ENCODE results near the gene SLC1A4.
"Not testable (repeated sequence)": the region's sequence is repeated elsewhere in the genome, so short reads cannot be mapped to it uniquely, and the experiment has no call there.

The SLC1A4 gene

DNA sequence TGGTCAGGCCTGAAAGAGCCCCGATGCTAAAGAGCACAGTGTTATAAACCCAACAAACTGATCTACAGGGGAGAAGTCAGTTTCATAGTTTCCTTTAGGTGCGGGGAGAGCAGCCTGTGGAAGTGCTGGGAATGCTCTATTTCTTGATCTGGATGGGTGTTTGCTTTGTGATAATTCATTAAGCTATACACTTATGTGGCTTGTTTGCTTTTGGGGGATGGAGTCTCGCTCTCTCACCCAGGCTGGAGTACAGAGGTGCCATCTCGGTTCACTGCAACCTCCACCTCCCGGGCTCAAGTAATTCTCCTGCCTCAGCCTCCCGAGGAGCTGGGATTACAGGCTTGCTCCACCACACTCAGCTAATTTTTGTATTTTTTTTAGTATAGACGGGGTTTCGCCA, 37.0 kb downstream of the SLC1A4 start:
- DNase-seq (ENCODE audit: low read depth in 2 of 2) = no peak

GRCh38 chr2:65026704-65027464, 37.7 kb downstream of the SLC1A4 start:
- no peak for DNase-seq (ENCODE audit: low read depth in 2 of 2)

DNA sequence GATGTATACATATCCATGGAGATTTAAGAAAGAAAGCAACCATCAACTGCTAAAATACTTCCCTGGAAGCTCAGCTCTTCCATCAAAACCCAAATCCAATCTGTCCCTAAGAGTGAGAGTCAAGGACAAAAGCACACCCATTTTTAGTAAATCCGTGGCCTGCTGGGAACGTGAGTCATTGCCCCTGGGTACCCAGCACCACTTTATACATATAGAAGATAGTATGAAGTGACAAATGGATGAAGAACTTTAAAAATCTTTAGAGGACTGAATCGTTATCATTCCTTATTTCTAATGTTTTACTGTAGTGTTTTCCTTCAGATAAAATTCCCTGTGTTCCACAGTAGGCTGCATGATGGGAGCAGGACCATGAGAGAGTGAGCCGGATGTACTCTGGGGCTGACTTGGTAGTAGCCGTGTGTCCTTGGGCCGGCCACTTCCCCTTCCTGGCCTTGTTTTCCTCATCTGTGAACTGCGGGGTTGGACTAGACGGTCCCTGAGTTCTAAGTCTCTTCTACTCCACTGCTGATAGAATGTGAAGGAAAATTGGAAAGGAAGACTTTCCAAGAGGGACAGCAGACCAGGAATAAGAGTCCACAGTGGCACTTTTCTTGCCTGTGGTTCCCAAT, 38.5 kb downstream of the SLC1A4 start:
- no peak for DNase-seq (ENCODE audit: low read depth in 2 of 2)

DNA sequence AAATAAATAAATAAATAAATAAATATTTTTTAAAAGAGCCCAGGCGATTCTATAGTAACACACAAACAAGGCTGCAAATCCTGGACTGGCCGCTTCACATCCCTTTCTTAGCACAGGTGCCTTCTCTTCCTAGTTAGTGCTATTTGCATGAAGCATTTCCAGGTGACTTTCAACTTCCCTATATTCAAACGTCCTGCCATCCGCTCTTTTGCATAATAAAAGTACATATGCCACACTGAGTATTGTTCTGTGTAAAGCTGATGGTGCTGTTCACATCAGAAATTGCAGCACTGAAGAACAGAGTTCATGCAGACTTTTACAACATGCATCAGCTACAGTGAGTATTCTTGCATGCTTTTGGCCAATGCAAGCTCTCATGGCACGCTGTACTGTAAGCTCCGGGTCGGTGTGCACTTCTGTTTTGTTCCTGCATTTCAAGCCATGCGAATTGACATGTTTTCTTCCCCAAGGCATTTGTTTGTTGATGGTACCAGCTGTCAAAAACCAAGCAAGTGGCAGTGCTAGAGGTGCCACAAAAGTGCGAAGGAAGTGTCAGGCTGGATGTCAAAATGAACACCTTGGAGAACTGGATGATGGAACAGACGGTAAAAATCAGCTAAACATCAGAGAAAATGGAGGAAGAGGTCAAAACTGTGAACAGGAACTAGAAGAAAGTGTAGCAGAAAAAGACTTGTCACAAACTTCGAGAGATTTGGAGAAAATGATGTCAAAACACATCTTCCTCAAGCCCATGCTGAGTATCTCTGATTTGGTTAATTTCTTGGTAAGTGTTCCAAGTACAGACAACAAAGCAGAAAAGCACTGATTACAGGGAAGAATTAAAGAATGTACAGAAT, 41.5 kb downstream of the SLC1A4 start:
- DNase-seq (ENCODE audit: low read depth in 2 of 2) = no peak

DNA sequence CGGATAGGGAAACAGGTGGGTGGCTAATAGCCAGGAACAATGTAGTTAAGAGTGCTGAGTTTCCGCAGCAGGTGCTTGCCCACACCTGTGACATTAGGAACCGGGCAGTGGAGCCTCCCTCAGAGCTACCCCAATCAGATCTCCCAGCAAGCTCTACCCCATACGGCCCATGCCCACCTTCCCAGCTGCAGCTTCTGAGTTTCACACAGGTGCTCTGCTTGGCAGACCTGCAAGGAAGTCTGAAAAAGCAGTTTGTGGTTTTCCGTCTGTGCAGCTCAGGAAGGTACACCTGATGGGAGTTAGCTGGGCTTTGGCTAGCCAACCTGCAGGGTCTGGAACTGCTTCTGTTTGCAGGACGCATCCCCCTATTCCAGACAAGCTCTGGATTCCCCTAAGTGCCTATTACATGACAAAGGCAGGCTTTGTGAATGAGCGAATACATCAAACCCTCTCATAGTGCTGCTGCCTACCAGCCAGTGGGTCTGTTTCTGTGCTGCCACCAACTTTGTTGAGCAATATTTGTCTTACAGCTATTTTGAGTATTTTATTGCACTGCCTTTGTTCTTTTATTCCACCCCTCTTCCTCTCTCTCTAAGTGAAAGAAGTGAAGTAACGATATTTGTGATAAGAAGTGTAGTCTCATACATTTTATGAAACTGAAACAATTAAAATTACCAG, 42.3 kb downstream of the SLC1A4 start:
- no peak for DNase-seq (ENCODE audit: low read depth in 2 of 2)

GRCh38 chr2:65032019-65032975, 43.1 kb downstream of the SLC1A4 start:
- no peak for DNase-seq (ENCODE audit: low read depth in 2 of 2)

- no peak for DNase-seq (ENCODE audit: low read depth in 2 of 2)
These were observed 44.0 kb downstream of the SLC1A4 start for GRCh38 chr2:65033178-65033577.

GRCh38 chr2:65033667-65034066, 44.5 kb downstream of the SLC1A4 start:
- not testable (repeated sequence) for DNase-seq (ENCODE audit: low read depth in 2 of 2)

DNA sequence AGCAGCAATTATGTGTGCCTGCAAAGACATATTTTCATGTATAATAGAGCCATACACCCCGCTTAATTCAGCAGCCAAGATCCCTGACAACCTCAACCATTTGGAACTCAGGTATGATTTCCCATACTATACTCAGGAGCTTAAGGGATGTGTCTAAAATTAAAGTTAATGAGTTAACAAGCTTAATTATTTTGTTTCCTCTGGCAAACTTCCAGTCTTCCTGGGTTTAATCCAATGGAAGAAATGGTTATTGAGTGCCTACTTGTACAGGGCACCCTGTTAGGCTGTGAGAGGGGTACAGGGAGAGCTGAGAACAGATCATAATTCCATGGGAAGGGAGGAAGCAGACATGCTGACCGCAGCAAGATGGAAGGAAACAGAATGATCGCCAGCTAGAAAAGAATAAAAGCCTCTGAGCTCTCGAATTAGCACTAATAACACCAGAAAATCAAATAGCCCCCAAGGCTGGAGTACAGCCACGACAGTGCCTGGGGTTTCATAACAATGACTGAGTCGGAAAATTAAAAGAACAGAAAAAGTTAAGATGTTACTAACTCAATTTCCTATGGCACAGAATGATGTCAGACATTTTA, 46.2 kb downstream of the SLC1A4 start:
- DNase-seq (ENCODE audit: low read depth in 2 of 2) = no peak

GRCh38 chr2:65037178-65037577, 48.0 kb downstream of the SLC1A4 start:
- no peak for DNase-seq (ENCODE audit: low read depth in 2 of 2)

DNA sequence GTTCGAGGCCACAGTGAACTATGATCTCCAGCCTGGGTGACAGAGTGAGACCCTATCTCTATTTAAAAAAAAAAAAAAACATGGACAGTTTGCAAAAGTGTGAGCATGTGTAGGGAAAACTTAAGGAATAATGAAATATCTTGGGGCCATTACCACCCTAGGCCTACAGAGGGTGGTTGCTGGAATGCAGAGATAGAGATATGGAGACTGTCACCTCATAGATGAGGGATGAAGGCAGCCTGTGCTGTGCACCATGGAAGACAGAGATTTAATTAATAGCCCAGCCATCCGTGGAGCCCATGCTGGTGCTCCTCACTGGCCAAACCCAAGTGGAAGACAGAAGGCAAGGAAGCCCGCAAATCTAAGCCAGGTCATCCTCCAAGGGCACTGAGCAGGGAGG, 50.4 kb downstream of the SLC1A4 start:
- DNase-seq (ENCODE audit: low read depth in 2 of 2) = no peak

DNA sequence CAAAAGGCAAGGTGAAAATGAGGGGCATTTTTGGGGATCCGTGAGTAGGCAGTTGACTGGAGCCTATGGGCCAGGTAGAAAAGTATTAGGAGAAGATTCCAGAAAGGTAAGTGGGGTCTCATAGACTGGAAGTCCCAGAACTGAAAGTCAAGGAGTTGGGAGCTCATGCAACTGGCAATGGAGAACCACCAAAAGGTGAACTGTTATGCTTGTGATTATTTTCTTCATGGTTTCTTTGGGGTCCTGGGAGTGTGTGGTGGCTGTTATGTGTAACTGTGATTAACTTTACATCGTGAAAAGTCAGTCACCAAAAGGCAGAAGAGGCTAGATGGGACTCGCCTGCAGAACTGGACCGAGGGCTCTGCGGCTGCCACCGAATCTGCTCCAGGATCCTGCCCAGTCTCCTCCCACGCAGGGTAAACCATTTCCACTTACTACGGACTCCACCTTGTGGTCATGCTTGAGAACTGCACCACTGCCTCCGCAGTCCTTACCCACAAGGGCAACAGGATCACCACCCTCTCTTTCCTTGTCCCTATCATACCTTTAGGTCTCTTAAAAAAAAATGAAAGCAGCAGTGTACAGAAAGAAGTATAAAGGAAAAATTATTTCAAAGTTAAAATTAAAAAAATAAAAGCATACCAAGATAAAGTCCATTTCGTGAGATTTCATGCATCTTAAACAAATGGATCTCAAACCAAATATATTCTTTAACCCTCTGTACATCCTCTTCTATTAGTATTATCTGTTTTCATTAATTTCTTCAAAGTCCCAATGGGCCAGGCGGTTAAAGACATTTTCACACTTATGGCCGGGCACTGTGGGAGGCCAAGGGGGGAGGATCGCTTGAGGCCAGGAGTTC, 51.4 kb downstream of the SLC1A4 start:
- peak; percentile 51 to 67 for DNase-seq (ENCODE audit: low read depth in 2 of 2)

DNA sequence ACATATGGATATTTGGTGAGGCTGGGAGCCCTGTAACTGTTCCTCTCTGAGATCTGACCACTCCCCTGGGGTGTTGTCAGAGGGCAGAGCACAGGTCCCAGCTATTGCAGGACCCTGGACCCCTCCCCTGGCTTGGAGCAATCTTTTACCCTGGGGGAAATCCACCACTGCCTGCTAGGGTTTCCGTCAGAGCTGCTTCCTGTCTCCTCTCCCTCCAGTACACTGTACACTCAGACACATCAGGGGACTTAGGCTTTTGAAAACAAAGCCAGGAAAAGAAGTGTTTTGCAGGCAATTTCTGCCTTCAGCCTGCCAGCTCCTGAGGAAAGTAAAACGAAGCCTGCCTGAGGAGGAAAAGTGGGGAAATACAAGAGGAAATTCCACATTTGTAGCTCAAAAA, 53.8 kb downstream of the SLC1A4 start:
- DNase-seq (ENCODE audit: low read depth in 2 of 2) = no peak

DNA sequence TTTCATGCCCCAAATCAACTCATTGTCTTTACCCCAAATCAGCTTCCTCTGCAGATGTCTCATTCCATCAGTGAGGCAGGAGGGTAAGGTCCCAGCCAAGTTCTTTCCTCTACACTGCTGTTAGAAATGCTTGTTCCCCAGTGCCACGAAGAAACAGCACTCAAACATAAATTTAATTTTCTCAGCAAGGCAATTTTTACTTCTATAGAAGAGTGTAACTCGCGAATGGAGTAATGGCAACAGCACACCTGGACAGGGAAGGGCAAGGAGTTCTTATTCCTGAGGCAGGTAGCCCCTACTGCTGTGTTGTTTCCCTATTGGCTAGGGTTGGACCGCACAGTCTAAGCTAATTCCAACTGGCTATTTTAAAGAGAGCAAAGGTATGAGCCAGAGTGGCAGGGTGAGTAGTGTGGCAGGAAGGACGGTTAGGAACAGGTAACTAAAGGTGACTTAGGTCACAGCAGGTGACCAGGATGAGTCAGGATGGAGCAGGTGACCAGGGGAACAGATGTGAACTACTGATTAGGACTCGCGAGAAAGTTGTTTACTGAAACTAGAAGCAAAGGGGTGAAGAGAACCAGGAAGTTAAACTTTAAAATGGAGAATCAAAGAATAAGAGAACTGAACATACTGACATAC, 55.0 kb downstream of the SLC1A4 start:
- no peak for DNase-seq (ENCODE audit: low read depth in 2 of 2)

GRCh38 chr2:65045651-65046050, 56.5 kb downstream of the SLC1A4 start:
- DNase-seq (ENCODE audit: low read depth in 2 of 2) = no peak

- no peak for DNase-seq (ENCODE audit: low read depth in 2 of 2)
These were observed 57.6 kb downstream of the SLC1A4 start for GRCh38 chr2:65046633-65047407.

DNA sequence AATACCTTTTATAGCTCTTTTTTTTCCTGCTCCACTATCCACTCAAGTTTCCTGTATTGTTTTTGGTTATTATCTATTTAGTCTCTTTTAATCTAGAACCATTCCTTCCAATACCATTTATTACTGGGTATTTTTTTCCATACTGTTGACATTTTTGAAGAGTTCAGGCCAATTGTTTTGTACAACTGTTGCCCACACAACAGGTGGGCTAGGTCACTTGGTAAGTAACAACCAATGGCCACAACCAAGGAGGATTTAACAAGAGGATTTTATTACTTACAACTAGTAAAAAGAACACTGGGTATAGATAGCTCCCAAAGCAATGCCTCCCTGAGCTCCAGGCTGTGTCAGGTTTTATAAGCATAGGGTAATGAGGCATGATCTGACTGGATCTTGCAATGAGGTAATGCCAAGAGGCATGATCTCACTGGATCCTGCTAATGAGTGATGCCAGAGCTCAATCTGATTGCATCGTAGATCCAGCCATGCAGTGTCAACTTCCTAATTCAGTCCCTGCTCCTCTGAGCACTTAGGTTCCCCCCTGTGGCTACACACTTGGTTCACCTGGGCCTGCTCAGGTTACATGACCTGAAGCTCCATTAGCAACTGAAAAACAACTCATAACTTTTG, 59.9 kb downstream of the SLC1A4 start:
- no peak for DNase-seq (ENCODE audit: low read depth in 2 of 2)

- DNase-seq (ENCODE audit: low read depth in 2 of 2) = no peak
These were observed 61.7 kb downstream of the SLC1A4 start for GRCh38 chr2:65050931-65051330.

All from stimulated activated CD4-positive, alpha-beta T cell treated with anti-CD3 and anti-CD28 coated beads, Interleukin-1b, Interleukin-23, amount 100 ng/mL, for 4 hours (primary cell).